ENCODE results near the gene COLEC11. TPM values are rescaled to one million over a fixed set of nuclear protein-coding genes. Genes with fewer than 3 reads are reported as not detected.
A peak's percentile ranks its signal among the peaks of the same experiment; 100 is the strongest.

COLEC11 gene
- total and polyA plus RNA-seq, 2 of the 13 experiments (the other 11 are each of a cell fraction or from before 2014, with no cell fraction given): 1.5 to 3.0 TPM

GRCh38 chr2:3606370-3607201 is 11.7 kb downstream of the COLEC11 start (continued):
- TF ChIP-seq MLX (CRISPR knock-in tag; IDR thresholded peaks at IDR 0.05): no peak
- TF ChIP-seq TAF1 (CRISPR knock-in tag; IDR thresholded peaks at IDR 0.05): no peak
- no peak for TF ChIP-seq ZNF121 (CRISPR knock-in tag; IDR thresholded peaks at IDR 0.05)
- TF ChIP-seq DNMT3B (CRISPR knock-in tag; conservative IDR thresholded peaks at IDR 0.05): no peak
- no peak for TF ChIP-seq ZBTB44 (CRISPR knock-in tag; IDR thresholded peaks at IDR 0.05)
- peak; percentile 90 for TF ChIP-seq ZBTB33 (CRISPR knock-in tag; IDR thresholded peaks at IDR 0.05)
- no peak for TF ChIP-seq MED13 (CRISPR knock-in tag; IDR thresholded peaks at IDR 0.05)
- no peak for TF ChIP-seq ZNF3 (CRISPR knock-in tag; IDR thresholded peaks at IDR 0.05)
- no peak for TF ChIP-seq FOSL2 (CRISPR knock-in tag; IDR thresholded peaks at IDR 0.05)
- TF ChIP-seq ZSCAN12 (CRISPR knock-in tag; IDR thresholded peaks at IDR 0.05): no peak
- no peak for TF ChIP-seq ZNF18 (CRISPR knock-in tag; IDR thresholded peaks at IDR 0.05; ENCODE audit: insufficient replicate concordance)
- TF ChIP-seq ZNF687 (CRISPR knock-in tag; IDR thresholded peaks at IDR 0.05): peak; percentile 42; the same call in 1 of the 2 replicates
- no peak for TF ChIP-seq ETV5 (CRISPR knock-in tag; IDR thresholded peaks at IDR 0.05; ENCODE audit: borderline replicate concordance)
- TF ChIP-seq ESRRA (CRISPR knock-in tag; IDR thresholded peaks at IDR 0.05; ENCODE audit: low read depth): no peak
- no peak for TF ChIP-seq ZNF234 (CRISPR knock-in tag; conservative IDR thresholded peaks at IDR 0.05)
- TF ChIP-seq NFKB2 (CRISPR knock-in tag; IDR thresholded peaks at IDR 0.05; ENCODE audit: borderline replicate concordance): peak; percentile 35; the same call in 1 of the 2 replicates
- no peak for TF ChIP-seq BATF2 (CRISPR knock-in tag; IDR thresholded peaks at IDR 0.05)
- TF ChIP-seq HNRNPH1 (optimal IDR thresholded peaks at IDR 0.05; ENCODE audit: low read depth, low read length): no peak
- TF ChIP-seq MAFG (CRISPR knock-in tag; IDR thresholded peaks at IDR 0.05): no peak
